ENCODE results near the gene CHRNB2. TPM values are rescaled to one million over a fixed set of nuclear protein-coding genes. Genes with fewer than 3 reads are reported as not detected.

CHRNB2 gene
- total and polyA plus RNA-seq, 2 of the 4 experiments (the other 2 are of a cell fraction): under 0.01 to 0.03 TPM

GRCh38 chr1:154607106-154607608, 39.6 kb downstream of the CHRNB2 start:
- Histone ChIP-seq H3K56ac (ENCODE audit: extremely low read depth, insufficient read depth, low read length) (peak overlapping the region; percentile 92; the same call in 1 of the 2 replicates), H4K91ac (ENCODE audit: insufficient read depth, low read depth, low read length) (peak overlapping the region; percentile 94; the same call in 1 of the 2 replicates), H3K23ac (ENCODE audit: low read depth, low read length) (peak overlapping the region; percentile 100), H3K27ac (ENCODE audit: insufficient read depth, low read length) (peak overlapping the region; percentile 97), H2AK5ac (ENCODE audit: low read depth, low read length) (peak overlapping the region; percentile 97), H3K4me2 (ENCODE audit: low read depth, low read length) (peak overlapping the region; percentile 70), H3K36me3 (ENCODE audit: control insufficient read depth, insufficient read depth, low read length) (peaks cover 6% of the 10 kb centered on the region), H2AFZ (replicated peaks; ENCODE audit: low read length, poor library complexity) (peak overlapping the region; percentile 87), H4K5ac (ENCODE audit: low read depth, low read length) (peak overlapping the region; percentile 87), H2BK20ac (ENCODE audit: low read depth, low read length) (no peak overlapping the region), H3K4ac (ENCODE audit: low read depth, low read length) (peak overlapping the region; percentile 99), H2AK9ac (replicated peaks; ENCODE audit: low read depth, low read length, poor library complexity) (peak overlapping the region; percentile 99), H3K4me3 (ENCODE audit: insufficient read depth, low read depth, low read length) (peak overlapping the region; percentile 78), H3K9me3 (ENCODE audit: control insufficient read depth, insufficient read depth, low read length) (no peaks in the 10 kb centered on the region), H3K79me1 (ENCODE audit: low read depth in 1 of 2, low read length in 2 of 2) (peaks cover 46 to 80% of the 10 kb centered on the region in 2 experiments), H4K20me1 (ENCODE audit: insufficient read depth, low read length) (peaks cover 60% of the 10 kb centered on the region), H2BK120ac (ENCODE audit: low read depth, low read length) (no peak overlapping the region), H2BK5ac (ENCODE audit: low read depth, low read length, poor library complexity, severe bottlenecking) (peak overlapping the region; percentile 93), H3K9ac (ENCODE audit: low read depth, low read length) (peak overlapping the region; percentile 99), H3K18ac (ENCODE audit: low read depth, low read length) (peak overlapping the region; percentile 92), H3K14ac (replicated peaks; ENCODE audit: low read depth, low read length) (peak overlapping the region; percentile 98), H2BK15ac (ENCODE audit: low read depth, low read length) (peak overlapping the region; percentile 42; the same call in 2 of the 3 replicates), H3K27me3 (ENCODE audit: control insufficient read depth, insufficient read depth, low read length) (no peaks in the 10 kb centered on the region), H4K8ac (ENCODE audit: low read depth in 2 of 2, low read length in 2 of 2) (peak overlapping the region; percentile 83 to 95; a peak in 3 of 4 replicates), H3K4me1 (ENCODE audit: control insufficient read depth, insufficient read depth, low read length) (peaks cover 4% of the 10 kb centered on the region), H3K9me1 (ENCODE audit: insufficient read depth, low read length) (peaks cover 25% of the 10 kb centered on the region)
- intact Hi-C loops (cut with micrococcal nuclease) (loop anchor here (5.0 kb wide), 1 partner anchor 270 kb away; no protein-coding TSS in a partner anchor), dilution Hi-C loops (cut with HindIII; ENCODE audit: low sequenced_read_pairs, unreplicated experiment) (no loop called here), in situ Hi-C loops (cut with MboI; ENCODE audit: low sequenced_read_pairs) (no loop called here)
- CTCF ChIA-PET: interaction anchor here (0.6 kb wide), 1 partner anchor 468 kb away, joined by 4 read pairs; no protein-coding TSS in a partner anchor
- WGBS, 2 experiments (ENCODE audit: extremely low coverage in 2 of 2, insufficient read length in 1 of 2): no CpG with 5 or more reads among the region's 11 CpGs
- no peak for TF ChIP-seq RAD21 (IDR thresholded peaks at IDR 0.05; ENCODE audit: low read length)
- TF ChIP-seq ELK1 (IDR thresholded peaks at IDR 0.05; ENCODE audit: borderline replicate concordance, low read depth, low read length): no peak
- TF ChIP-seq NFE2L2 (IDR thresholded peaks at IDR 0.05; ENCODE audit: low read depth, low read length): no peak
- TF ChIP-seq CEBPB (IDR thresholded peaks at IDR 0.05; ENCODE audit: low read depth, low read length): no peak
- peak; percentile 40; the same call in 1 of the 2 replicates for TF ChIP-seq BHLHE40 (IDR thresholded peaks at IDR 0.05; ENCODE audit: low read depth, low read length)
- TF ChIP-seq RCOR1 (IDR thresholded peaks at IDR 0.05; ENCODE audit: insufficient replicate concordance, low read length): no peak
- TF ChIP-seq FOS (IDR thresholded peaks at IDR 0.05; ENCODE audit: low read depth, low read length): 0 out of 2 replicates have a peak, but pooled peaks have one; percentile 17
- TF ChIP-seq POLR2A (IDR thresholded peaks at IDR 0.05; ENCODE audit: low read depth, low read length): no peak
- TF ChIP-seq MXI1 (IDR thresholded peaks at IDR 0.05; ENCODE audit: borderline replicate concordance, low read depth, low read length): 0 out of 2 replicates have a peak, but pooled peaks have one; percentile 21
- DNase-seq (peak; percentile 79), ATAC-seq (ENCODE audit: low read depth) (peak; percentile 32)
- POLR2A ChIA-PET (ENCODE audit: unreplicated experiment): no interaction called here
- BruUV-seq (replicated peaks): TSS peak; percentile 37
